ENCODE data around the gene ARL15. TPM values are rescaled to one million over a fixed set of nuclear protein-coding genes. Genes with fewer than 3 reads are reported as not detected.
"Not testable (repeated sequence)": the region's sequence is repeated elsewhere in the genome, so short reads cannot be mapped to it uniquely, and the experiment has no call there.

Gene ARL15
- polyA plus RNA-seq, 3 donors from 2014 or later = 15.0 to 20.3 (median 16.2) TPM

GRCh38 chr5:54002779-54003178, 307.6 kb downstream of the ARL15 start:
- DNase-seq = no peak
- Mint-ChIP-seq H3K9me3 (no peaks in the 10 kb centered on the region), H3K27ac (no peak overlapping the region), H3K36me3 (peaks cover 0 to 10% (median 0%) of the 10 kb centered on the region in 3 donors), H3K4me1 (no peaks in the 10 kb centered on the region), H3K27me3 (ENCODE audit: low read depth in 3 of 3) (no peaks in the 10 kb centered on the region), H3K4me3 (no peak overlapping the region)

- Mint-ChIP-seq H3K4me1 (peaks cover 0 to 3% of the 10 kb centered on the region in 2 donors), H3K27me3 (ENCODE audit: low read depth in 3 of 3) (no peaks in the 10 kb centered on the region), H3K4me3 (no peak overlapping the region), H3K27ac (no peak overlapping the region), H3K9me3 (no peaks in the 10 kb centered on the region), H3K36me3 (peaks cover 0 to 10% (median 0%) of the 10 kb centered on the region in 3 donors)
- no peak for DNase-seq
Observed at GRCh38 chr5:54001976-54002775, 308.2 kb downstream of the ARL15 start.

- Mint-ChIP-seq H3K27me3 (ENCODE audit: low read depth in 3 of 3) (no peaks in the 10 kb centered on the region), H3K4me3 (no peak overlapping the region), H3K36me3 (peaks cover 0 to 10% (median 0%) of the 10 kb centered on the region in 3 donors), H3K9me3 (no peaks in the 10 kb centered on the region), H3K4me1 (peaks cover 0 to 13% of the 10 kb centered on the region in 2 donors), H3K27ac (no peak overlapping the region)
- no peak for DNase-seq
Observed at GRCh38 chr5:54000011-54000410, 310.4 kb downstream of the ARL15 start.

- Mint-ChIP-seq H3K4me3 (no peak overlapping the region), H3K27ac (no peak overlapping the region)
Observed at GRCh38 chr5:53997736-53998627, 312.4 kb downstream of the ARL15 start.

GRCh38 chr5:53996008-53996407, 314.4 kb downstream of the ARL15 start:
- Mint-ChIP-seq H3K36me3 (peaks cover 0 to 4% (median 0%) of the 10 kb centered on the region in 3 donors), H3K27me3 (ENCODE audit: low read depth in 3 of 3) (no peaks in the 10 kb centered on the region), H3K9me3 (no peaks in the 10 kb centered on the region), H3K27ac (no peak overlapping the region), H3K4me3 (no peak overlapping the region), H3K4me1 (peaks cover 0 to 13% of the 10 kb centered on the region in 2 donors)
- DNase-seq = no peak

More at GRCh38 chr5:53997736-53998627, 312.4 kb downstream of the ARL15 start:
- Mint-ChIP-seq H3K4me1 (peaks cover 0 to 13% of the 10 kb centered on the region in 2 donors), H3K27me3 (ENCODE audit: low read depth in 3 of 3) (no peaks in the 10 kb centered on the region), H3K9me3 (no peaks in the 10 kb centered on the region), H3K36me3 (peaks cover 0 to 10% (median 0%) of the 10 kb centered on the region in 3 donors)
- no peak for DNase-seq

- H3K4me1 Mint-ChIP-seq = peaks cover 0 to 13% of the 10 kb centered on the region in 2 donors
- H3K27ac Mint-ChIP-seq = no peak overlapping the region
- no peak overlapping the region for H3K4me3 Mint-ChIP-seq
- peaks cover 0 to 4% (median 0%) of the 10 kb centered on the region in 3 donors for H3K36me3 Mint-ChIP-seq
- no peak for DNase-seq
- H3K9me3 Mint-ChIP-seq = no peaks in the 10 kb centered on the region
- H3K27me3 Mint-ChIP-seq (ENCODE audit: low read depth in 3 of 3) = no peaks in the 10 kb centered on the region
Observed at GRCh38 chr5:53994148-53994547, 316.2 kb downstream of the ARL15 start.

GRCh38 chr5:53991942-53992341, 318.4 kb downstream of the ARL15 start:
- no peak overlapping the region for H3K27ac Mint-ChIP-seq
- H3K9me3 Mint-ChIP-seq = no peaks in the 10 kb centered on the region
- peaks cover 0 to 3% (median 0%) of the 10 kb centered on the region in 3 donors for H3K36me3 Mint-ChIP-seq
- H3K4me1 Mint-ChIP-seq = peaks cover 0 to 8% of the 10 kb centered on the region in 2 donors
- DNase-seq = no peak
- no peaks in the 10 kb centered on the region for H3K27me3 Mint-ChIP-seq (ENCODE audit: low read depth in 3 of 3)
- H3K4me3 Mint-ChIP-seq = no peak overlapping the region

GRCh38 chr5:53987101-53987500, 323.3 kb downstream of the ARL15 start:
- no peak overlapping the region for H3K27ac Mint-ChIP-seq
- peaks cover 0 to 3% (median 0%) of the 10 kb centered on the region in 3 donors for H3K27me3 Mint-ChIP-seq (ENCODE audit: low read depth in 3 of 3)
- H3K9me3 Mint-ChIP-seq = no peaks in the 10 kb centered on the region
- DNase-seq = no peak
- peaks cover 0 to 14% (median 5%) of the 10 kb centered on the region in 3 donors for H3K36me3 Mint-ChIP-seq
- H3K4me1 Mint-ChIP-seq = no peaks in the 10 kb centered on the region
- no peak overlapping the region for H3K4me3 Mint-ChIP-seq

GRCh38 chr5:53985796-53986195, 324.6 kb downstream of the ARL15 start:
- Mint-ChIP-seq H3K4me1 (no peaks in the 10 kb centered on the region), H3K27ac (no peak overlapping the region), H3K36me3 (peaks cover 0 to 14% (median 5%) of the 10 kb centered on the region in 3 donors), H3K9me3 (no peaks in the 10 kb centered on the region), H3K27me3 (ENCODE audit: low read depth in 3 of 3) (peaks cover 0 to 3% (median 0%) of the 10 kb centered on the region in 3 donors), H3K4me3 (no peak overlapping the region)
- DNase-seq = no peak

- H3K27ac Mint-ChIP-seq = no peak overlapping the region
- no peak for DNase-seq
- no peaks in the 10 kb centered on the region for H3K4me1 Mint-ChIP-seq
- peaks cover 0 to 14% (median 8%) of the 10 kb centered on the region in 3 donors for H3K36me3 Mint-ChIP-seq
- H3K27me3 Mint-ChIP-seq (ENCODE audit: low read depth in 3 of 3) = peaks cover 0 to 3% (median 0%) of the 10 kb centered on the region in 3 donors
- H3K9me3 Mint-ChIP-seq = no peaks in the 10 kb centered on the region
- H3K4me3 Mint-ChIP-seq = no peak overlapping the region
Observed at GRCh38 chr5:53984971-53985370, 325.4 kb downstream of the ARL15 start.

- H3K27me3 Mint-ChIP-seq (ENCODE audit: low read depth in 3 of 3) = peaks cover 0 to 3% (median 0%) of the 10 kb centered on the region in 3 donors
- DNase-seq = no peak
- no peak overlapping the region for H3K4me3 Mint-ChIP-seq
- peak overlapping the region in 1 of 6 donors; percentile 2 for H3K27ac Mint-ChIP-seq
- no peaks in the 10 kb centered on the region for H3K4me1 Mint-ChIP-seq
- no peaks in the 10 kb centered on the region for H3K9me3 Mint-ChIP-seq
- peaks cover 0 to 14% (median 9%) of the 10 kb centered on the region in 3 donors for H3K36me3 Mint-ChIP-seq
Observed at GRCh38 chr5:53983568-53984460, 326.6 kb downstream of the ARL15 start.

GRCh38 chr5:53982319-53982718, 328.1 kb downstream of the ARL15 start:
- not testable (repeated sequence) for H3K9me3 Mint-ChIP-seq; H3K27ac Mint-ChIP-seq; H3K4me3 Mint-ChIP-seq; H3K4me1 Mint-ChIP-seq; DNase-seq; H3K27me3 Mint-ChIP-seq (ENCODE audit: low read depth in 3 of 3)
- peaks cover 0 to 11% (median 9%) of the 10 kb centered on the region in 3 donors for H3K36me3 Mint-ChIP-seq

- no peak for DNase-seq
- H3K36me3 Mint-ChIP-seq = peaks cover 0 to 17% (median 15%) of the 10 kb centered on the region in 3 donors
- no peak overlapping the region for H3K27ac Mint-ChIP-seq
- no peak overlapping the region for H3K4me3 Mint-ChIP-seq
- no peaks in the 10 kb centered on the region for H3K9me3 Mint-ChIP-seq
- H3K4me1 Mint-ChIP-seq = no peaks in the 10 kb centered on the region
- H3K27me3 Mint-ChIP-seq (ENCODE audit: low read depth in 3 of 3) = peaks cover 0 to 3% (median 0%) of the 10 kb centered on the region in 3 donors
Observed at GRCh38 chr5:53980061-53980460, 330.3 kb downstream of the ARL15 start.

Data from immature natural killer cell (primary cell).